Non-pigmented ciliary epithelial cell (primary cell): ENCODE measurements around the gene UST.

ENCODE experiments used
- DNase-seq: peaks from one replicate; pipeline ENCODE4 v3.0.0-alpha.2; 2010; ENCODE audit warnings: low read depth

Gene UST

DNA sequence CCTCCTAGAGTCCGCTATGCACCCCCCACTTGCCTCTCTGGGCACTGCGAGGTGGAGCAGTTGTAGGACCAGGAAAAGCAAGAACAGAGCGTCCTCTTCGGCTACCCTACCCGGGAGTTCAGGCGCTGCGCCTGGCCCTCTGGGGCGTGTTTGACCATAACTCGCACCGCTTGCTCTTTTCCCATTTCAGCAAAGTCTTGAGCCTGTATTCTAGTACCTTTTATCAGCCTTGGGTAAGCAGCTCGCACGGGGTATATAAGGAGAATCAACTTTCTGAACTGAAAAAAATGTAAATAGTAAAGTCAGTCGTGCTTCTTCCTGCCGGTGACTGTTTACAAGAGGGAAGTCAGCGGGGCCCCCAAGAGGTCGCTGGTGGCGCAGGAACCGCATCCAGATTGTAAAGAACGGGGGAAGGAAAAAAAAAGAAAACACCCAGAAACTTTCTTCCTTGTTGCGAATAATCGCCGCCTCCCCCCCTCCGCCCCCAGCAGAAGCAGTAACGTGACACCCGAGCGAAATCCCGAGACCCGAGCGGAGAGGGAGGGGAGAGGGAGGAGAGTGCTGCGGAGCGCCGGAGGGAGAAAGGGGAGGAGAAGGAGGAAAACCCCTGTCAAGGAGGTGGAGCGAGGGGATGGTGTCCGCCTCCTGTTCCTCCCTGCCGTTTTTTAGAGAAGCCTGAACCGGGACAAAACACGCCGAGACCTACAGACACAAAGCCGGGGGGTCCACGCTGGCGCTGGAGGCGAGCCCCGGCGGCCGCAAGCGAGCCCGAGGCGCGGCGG lies at the start of gene UST:
TSS of gene UST (plus strand) at position 668 of the 782 bp plus-strand sequence. CDS start 401 bp downstream, outside the sequence.
- DNase-seq, result peak; percentile 60

GRCh38 chr6:148697895-148698440 lies 48.9 kb upstream of the UST start:
- DNase-seq, result no peak

DNA sequence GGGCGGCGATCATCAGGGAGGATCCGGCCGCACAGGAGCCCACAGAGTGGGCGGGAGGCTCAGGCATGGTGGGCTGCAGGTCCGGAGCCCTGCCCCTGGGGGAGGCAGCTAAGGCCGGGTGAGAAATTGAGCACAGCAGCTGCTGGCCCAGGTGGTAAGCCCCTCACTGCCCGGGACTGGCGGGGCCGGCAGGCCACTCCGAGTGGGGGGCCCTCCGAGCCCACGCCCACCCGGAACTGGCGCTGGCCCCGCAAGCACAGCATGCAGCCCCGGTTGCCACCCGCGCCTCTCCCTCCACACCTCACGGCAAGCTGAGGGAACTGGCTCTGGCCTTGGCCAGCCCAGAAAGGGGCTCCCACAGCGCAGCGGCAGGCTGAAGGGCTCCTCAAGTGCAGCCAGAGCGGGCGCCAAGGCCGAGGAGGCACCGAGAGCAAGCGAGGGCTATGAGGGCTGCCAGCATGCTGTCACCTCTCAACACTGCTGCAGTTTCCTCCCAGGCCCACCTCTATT lies 48.1 kb upstream of the UST start:
- no peak for DNase-seq

GRCh38 chr6:148700047-148700715 lies 46.6 kb upstream of the UST start:
- no peak for DNase-seq

- DNase-seq, result no peak
These were observed 46.0 kb upstream of the UST start for GRCh38 chr6:148700741-148701311.

- no peak for DNase-seq
These were observed 45.5 kb upstream of the UST start for GRCh38 chr6:148701375-148701774.

DNA sequence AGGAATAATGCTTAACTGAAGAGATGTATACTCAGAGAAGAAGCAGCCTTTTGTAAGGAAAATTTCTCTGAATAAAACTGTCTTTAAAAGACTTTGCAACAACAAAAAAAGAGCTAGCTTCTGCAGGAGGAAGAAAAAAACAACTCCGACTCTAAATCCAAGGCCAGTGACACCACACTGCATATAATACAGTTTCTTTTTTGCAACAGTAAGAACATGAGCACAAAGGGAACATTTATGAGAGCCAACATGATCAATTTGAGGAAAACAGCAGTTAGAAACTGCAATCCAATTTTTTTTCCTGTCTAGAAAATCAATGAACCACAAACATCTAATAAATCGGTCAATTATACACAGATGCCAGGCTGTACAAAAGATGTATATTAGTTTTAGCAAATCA lies 42.9 kb upstream of the UST start:
- no peak for DNase-seq

DNA sequence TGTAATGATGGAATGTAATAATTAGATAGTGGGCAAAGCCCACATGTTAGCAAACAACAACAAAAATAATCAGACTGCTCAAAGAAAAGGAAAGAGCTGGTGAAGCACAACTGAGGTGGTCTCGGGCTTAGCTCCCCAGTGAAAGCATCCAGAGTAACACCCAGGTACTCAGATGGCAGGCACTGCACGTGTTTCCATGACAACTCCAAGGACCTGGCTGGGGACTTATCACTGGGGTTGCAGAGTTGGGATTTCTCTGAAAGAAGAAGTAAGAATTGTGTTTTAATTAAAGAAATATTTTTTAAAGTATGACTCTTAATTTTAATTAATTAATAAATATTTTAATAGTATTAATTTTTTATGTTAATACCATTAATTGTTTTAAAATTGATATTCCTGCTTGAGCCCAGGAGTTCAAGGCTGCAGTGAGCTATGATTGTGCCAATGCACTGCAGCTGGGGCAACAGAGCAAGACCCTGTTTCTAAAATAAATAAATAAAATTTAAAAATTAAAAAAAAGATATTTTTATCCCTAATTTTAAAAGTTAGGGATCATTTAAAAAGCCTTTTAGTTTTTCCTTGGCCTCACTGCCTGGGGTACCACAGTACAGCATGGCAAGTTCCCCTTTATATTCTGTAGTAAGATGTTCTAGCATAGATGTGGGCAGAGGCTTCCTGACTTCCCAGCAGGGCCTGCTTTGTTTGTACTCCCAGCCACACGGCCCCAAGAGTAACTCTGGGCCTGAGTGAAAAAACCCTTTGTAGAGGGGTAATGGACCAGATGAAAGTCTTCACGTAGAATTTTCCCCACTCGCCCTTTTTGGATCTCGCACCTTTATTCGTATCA lies 42.2 kb upstream of the UST start:
- no peak for DNase-seq

GRCh38 chr6:148708707-148709106 lies 38.1 kb upstream of the UST start:
- no peak for DNase-seq

DNA sequence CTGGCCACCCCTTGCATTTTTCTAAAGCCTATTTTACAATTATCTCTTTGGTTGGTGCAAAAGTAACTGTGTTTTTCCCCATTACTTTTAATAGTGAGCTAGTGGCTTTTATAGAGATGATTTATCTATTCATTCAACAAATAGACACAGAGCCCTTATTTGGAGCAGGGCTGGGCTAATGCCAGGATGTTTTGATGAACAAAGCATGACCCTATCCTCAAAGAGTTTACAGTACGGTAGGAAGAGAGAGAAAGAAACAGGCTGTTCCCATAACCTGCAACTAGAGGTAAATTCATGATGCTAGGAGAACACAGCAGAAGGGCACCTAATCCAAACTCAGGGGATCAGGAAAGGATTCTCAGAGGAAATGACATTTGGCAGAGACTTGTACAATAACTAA lies 37.3 kb upstream of the UST start:
- DNase-seq, result no peak

- DNase-seq, result no peak
These were observed 34.8 kb upstream of the UST start for GRCh38 chr6:148711833-148712654.

GRCh38 chr6:148713033-148713738 lies 33.6 kb upstream of the UST start:
- no peak for DNase-seq

- DNase-seq, result no peak
These were observed 32.9 kb upstream of the UST start for GRCh38 chr6:148713921-148714320.

- no peak for DNase-seq
These were observed 30.0 kb upstream of the UST start for GRCh38 chr6:148716811-148717210.

GRCh38 chr6:148720406-148720805 lies 26.4 kb upstream of the UST start:
- DNase-seq, result peak; percentile 10

DNA sequence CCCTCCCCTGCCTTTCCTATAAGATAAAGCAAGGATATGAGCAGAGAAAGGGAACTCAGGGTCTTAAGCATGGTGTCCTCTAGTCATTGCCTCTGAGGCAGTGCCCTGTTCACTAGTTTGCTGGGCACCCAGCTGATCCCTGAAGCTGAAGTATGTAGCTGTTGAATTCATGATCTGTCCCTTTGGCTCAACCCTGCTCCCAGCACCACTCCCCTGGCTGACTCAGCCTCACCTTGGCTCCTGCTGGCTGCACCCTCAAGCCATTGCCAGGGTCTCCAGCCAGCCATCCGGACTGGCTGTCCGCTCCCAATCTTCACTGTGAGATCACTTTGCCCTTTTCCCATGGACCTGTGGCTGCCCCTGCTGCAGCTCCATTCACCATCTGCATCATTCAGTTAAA lies 25.9 kb upstream of the UST start:
- no peak for DNase-seq

DNA sequence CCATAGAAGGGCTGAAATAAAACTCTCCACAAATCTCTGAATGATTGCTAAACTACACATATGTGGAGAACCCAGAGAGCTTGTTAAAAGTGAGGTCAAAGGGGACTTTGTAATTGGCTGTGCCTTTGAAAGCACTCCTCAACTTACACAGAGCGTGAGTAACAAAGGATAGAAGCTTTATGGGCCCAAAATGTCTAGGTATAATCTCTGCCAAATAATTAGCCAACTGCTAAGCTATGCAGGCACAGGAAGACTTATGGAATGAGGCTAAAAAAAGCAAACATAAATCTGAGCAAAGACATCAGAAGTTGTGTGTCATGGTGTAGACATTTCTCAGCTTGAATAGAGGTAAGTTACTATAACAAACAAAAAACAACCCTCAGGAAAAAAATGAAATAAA lies 23.3 kb upstream of the UST start:
- peak; percentile 53 for DNase-seq

DNA sequence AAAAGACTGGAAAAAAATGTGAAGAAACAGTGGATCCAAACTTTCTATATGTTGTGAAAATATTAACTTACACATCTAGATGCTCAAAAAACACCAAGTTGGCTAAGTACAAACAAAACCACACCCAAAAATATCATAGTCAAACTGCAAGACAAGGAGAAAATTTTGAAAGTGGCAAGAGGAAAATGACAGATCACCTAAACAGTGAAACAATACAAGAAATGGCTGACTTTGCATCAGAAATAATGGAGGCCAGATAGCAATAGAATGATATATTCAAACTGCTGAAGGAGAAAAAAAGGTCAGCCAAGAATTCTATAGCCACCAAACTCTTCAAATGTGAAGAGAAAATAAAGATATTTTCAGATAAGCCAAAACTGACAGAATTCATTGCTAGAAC lies 22.4 kb upstream of the UST start:
- DNase-seq, result no peak

DNA sequence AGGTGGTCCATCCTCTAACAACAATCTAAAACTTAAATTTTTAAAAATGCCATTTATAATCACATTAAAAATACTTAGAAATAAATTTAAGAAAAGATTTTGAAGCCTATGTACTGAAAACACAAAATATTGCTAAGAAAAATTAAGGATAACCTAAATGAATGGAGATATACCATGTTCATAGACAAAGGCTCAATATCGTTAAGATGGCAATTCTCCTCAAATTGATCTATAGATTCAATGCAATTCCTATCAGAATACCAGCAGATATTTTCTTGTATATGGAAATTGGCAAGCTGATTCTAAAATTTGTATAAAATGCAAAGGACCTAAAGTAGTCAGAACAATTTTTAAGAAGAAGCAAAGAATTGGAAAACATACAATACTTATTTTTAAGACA lies 19.7 kb upstream of the UST start:
- DNase-seq, result no peak

DNA sequence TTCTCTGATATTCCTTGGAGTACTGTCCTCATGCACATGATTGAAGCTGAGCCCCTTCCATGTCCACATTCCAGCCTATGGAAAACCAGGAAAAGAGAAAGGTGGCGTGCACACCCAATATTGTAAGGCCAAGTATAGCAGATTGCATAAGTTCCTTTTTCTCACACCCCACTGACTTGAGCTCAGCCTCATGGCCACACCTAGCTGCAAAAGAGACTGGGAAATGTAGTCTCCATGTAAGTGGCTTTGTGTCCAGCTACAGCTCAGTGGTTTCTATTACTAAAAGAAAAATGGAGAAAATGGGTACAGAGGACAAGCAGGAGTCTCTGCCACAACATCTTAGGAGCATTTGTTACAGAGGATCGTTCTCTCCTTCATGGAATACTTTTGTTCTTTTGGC lies 10.8 kb upstream of the UST start:
- no peak for DNase-seq
